Measurements from ENCODE around the gene TRMT61B.

- TF ChIP-seq POLR2A (IDR thresholded peaks at IDR 0.05) = no peak
- no peak for TF ChIP-seq CTCF (IDR thresholded peaks at IDR 0.05)
Observed at GRCh38 chr2:28855977-28856376, 14.1 kb downstream of the TRMT61B start.

Data from vagina (tissue), 2 donors.